BE2C (cell line): ENCODE data around the gene PTGDS.
A peak's percentile ranks its signal among the peaks of the same experiment; 100 is the strongest.

Experiments
- DNase-seq: peaks from one replicate; pipeline ENCODE4 v3.0.0-alpha.2; 2020
- H3K27me3 ChIP-seq: fragments of 250-450 bp; sonication (Bioruptor Pico); 2 replicates; pipeline ENCODE4 v1.5.1; 2020; ENCODE audit warnings: mild to moderate bottlenecking
- H3K36me3 ChIP-seq: fragments of 250-450 bp; sonication (Bioruptor Pico); 2 replicates; pipeline ENCODE4 v1.5.1; 2020; ENCODE audit warnings: mild to moderate bottlenecking
- H3K4me1 ChIP-seq: fragments of 250-450 bp; sonication (Bioruptor Pico); 2 replicates; pipeline ENCODE4 v1.5.1; 2020
- H3K4me3 ChIP-seq: 2 replicates; pipeline ENCODE4 v1.5.1; 2011; ENCODE audit warnings: low read depth, low read length
- H3K9me3 ChIP-seq: fragments of 250-450 bp; sonication (Bioruptor Pico); 2 replicates; pipeline ENCODE4 v1.5.1; 2020
- TF ChIP-seq, protein P1 (sequence below): IDR thresholded peaks from 2 replicates; pipeline ENCODE4 v1.5.1; 2012; ENCODE audit warnings: mild to moderate bottlenecking, low read depth, low read length

The PTGDS gene

GRCh38 chr9:137023157-137023556 is 45.9 kb downstream of the PTGDS start:
- H3K4me1 ChIP-seq, result peaks cover 27% of the 10 kb centered on the region
- H3K4me3 ChIP-seq, result no peak overlapping the region
- no peak for DNase-seq
- no peaks in the 10 kb centered on the region for H3K9me3 ChIP-seq
- TF ChIP-seq, protein P1, sequence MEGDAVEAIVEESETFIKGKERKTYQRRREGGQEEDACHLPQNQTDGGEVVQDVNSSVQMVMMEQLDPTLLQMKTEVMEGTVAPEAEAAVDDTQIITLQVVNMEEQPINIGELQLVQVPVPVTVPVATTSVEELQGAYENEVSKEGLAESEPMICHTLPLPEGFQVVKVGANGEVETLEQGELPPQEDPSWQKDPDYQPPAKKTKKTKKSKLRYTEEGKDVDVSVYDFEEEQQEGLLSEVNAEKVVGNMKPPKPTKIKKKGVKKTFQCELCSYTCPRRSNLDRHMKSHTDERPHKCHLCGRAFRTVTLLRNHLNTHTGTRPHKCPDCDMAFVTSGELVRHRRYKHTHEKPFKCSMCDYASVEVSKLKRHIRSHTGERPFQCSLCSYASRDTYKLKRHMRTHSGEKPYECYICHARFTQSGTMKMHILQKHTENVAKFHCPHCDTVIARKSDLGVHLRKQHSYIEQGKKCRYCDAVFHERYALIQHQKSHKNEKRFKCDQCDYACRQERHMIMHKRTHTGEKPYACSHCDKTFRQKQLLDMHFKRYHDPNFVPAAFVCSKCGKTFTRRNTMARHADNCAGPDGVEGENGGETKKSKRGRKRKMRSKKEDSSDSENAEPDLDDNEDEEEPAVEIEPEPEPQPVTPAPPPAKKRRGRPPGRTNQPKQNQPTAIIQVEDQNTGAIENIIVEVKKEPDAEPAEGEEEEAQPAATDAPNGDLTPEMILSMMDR, result no peak
- H3K36me3 ChIP-seq, result peaks cover 5% of the 10 kb centered on the region
- H3K27me3 ChIP-seq, result no peaks in the 10 kb centered on the region

- no peaks in the 10 kb centered on the region for H3K27me3 ChIP-seq
- peaks cover 5% of the 10 kb centered on the region for H3K36me3 ChIP-seq
- H3K4me3 ChIP-seq, result no peak overlapping the region
- TF ChIP-seq, protein P1, result no peak
- H3K4me1 ChIP-seq, result peaks cover 27% of the 10 kb centered on the region
- DNase-seq, result no peak
- no peaks in the 10 kb centered on the region for H3K9me3 ChIP-seq
Observed at GRCh38 chr9:137023583-137023991, 46.3 kb downstream of the PTGDS start.

- peaks cover 27% of the 10 kb centered on the region for H3K4me1 ChIP-seq
- DNase-seq, result peak; percentile 92
- H3K4me3 ChIP-seq, result peak overlapping the region; percentile 28; the same call in 1 of the 2 replicates
- H3K9me3 ChIP-seq, result no peaks in the 10 kb centered on the region
- TF ChIP-seq, protein P1, result peak; percentile 10
- H3K27me3 ChIP-seq, result no peaks in the 10 kb centered on the region
- peaks cover 5% of the 10 kb centered on the region for H3K36me3 ChIP-seq
Observed at GRCh38 chr9:137025517-137025966, 48.2 kb downstream of the PTGDS start.

- Histone ChIP-seq H3K9me3 (no peaks in the 10 kb centered on the region), H3K36me3 (peaks cover 5% of the 10 kb centered on the region), H3K4me3 (no peak overlapping the region; the same call in 1 of the 2 replicates), H3K4me1 (peaks cover 27% of the 10 kb centered on the region), H3K27me3 (no peaks in the 10 kb centered on the region)
- TF ChIP-seq, protein P1, result no peak
- no peak for DNase-seq
Observed at GRCh38 chr9:137026384-137026783, 49.1 kb downstream of the PTGDS start.

GRCh38 chr9:137026828-137027227 is 49.5 kb downstream of the PTGDS start:
- H3K36me3 ChIP-seq, result peaks cover 5% of the 10 kb centered on the region
- H3K4me3 ChIP-seq, result peak overlapping the region; percentile 49
- H3K4me1 ChIP-seq, result peaks cover 27% of the 10 kb centered on the region
- no peaks in the 10 kb centered on the region for H3K9me3 ChIP-seq
- H3K27me3 ChIP-seq, result no peaks in the 10 kb centered on the region
- DNase-seq, result peak; percentile 63
- TF ChIP-seq, protein P1, result no peak

- Histone ChIP-seq H3K4me1 (peaks cover 24% of the 10 kb centered on the region), H3K27me3 (no peaks in the 10 kb centered on the region), H3K4me3 (peak within 1 kb of the TSS; percentile 61), H3K9me3 (no peaks in the 10 kb centered on the region), H3K36me3 (no peaks in the 10 kb centered on the region)
- peak; percentile 51 for DNase-seq
- TF ChIP-seq, protein P1, result no peak
Observed at GRCh38 chr9:137027369-137028262, 50.3 kb downstream of the PTGDS start, which contains the start of gene ABCA2. Gene ABCA2, minus strand, starts transcription at chr9:137028237. Its CDS starts 97 bp downstream, at chr9:137028140.
